HG02623 (cell line): ENCODE data around the gene FAM9A.
"Not testable (repeated sequence)": the region's sequence is repeated elsewhere in the genome, so short reads cannot be mapped to it uniquely, and the experiment has no call there.

Experiments
- ATAC-seq: cut with Tn5 transposase; IDR thresholded peaks from one replicate; pipeline ENCODE4 v1.9.1; 2021; ENCODE audit warnings: moderate library complexity; ENCODE audit not compliant: unreplicated experiment

Gene FAM9A

GRCh38 chrX:8805046-8805445 is 3.9 kb upstream of the FAM9A start:
- ATAC-seq: no peak

GRCh38 chrX:8803326-8803725 is 2.1 kb upstream of the FAM9A start:
- ATAC-seq: no peak

- ATAC-seq: not testable (repeated sequence)
These were observed 832 bp downstream of the FAM9A start for GRCh38 chrX:8800351-8800750.

DNA sequence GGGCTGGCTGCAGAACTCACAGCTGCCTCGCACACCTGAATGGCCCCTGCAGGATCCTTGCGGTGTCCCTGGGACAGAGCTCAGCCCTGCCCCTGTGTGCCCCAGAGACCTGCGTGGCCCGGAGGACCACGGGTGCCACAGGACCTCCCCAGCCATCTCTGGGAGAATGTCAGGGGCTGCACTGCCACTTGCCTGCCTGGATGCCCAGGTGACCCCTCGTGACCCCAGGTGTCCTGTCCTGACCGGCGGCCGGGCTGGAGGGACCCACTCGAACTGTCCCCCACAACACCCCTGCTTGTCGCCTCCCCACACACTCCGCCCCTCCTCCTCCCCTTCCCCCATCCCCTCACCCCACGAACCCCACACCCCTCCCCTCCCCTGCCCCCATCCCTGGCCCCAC is 1.9 kb downstream of the FAM9A start:
- not testable (repeated sequence) for ATAC-seq

DNA sequence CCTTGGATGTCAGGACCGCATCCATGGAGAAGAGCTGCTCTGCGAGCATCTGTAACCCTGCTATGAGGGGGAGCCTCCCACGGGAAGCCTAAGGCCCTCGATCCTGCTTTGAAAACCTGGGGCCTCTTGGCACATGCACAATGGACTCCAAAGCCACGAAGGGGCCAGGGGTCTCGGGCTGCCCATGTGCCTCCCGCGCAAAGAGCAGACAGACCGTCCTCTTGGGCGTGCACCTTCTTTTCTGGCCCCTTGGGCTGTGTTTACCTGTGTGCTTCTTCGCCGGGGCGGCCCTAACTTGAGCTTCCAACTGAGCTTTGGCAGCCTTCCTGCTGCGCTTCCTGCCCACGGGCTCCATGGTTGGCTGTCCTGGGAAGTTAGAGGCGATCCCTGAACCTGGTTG is 2.5 kb downstream of the FAM9A start:
- ATAC-seq: not testable (repeated sequence)

- not testable (repeated sequence) for ATAC-seq
These were observed 14.1 kb downstream of the FAM9A start for GRCh38 chrX:8787119-8787518.

GRCh38 chrX:8784162-8784561 is 17.0 kb downstream of the FAM9A start:
- ATAC-seq: no peak

DNA sequence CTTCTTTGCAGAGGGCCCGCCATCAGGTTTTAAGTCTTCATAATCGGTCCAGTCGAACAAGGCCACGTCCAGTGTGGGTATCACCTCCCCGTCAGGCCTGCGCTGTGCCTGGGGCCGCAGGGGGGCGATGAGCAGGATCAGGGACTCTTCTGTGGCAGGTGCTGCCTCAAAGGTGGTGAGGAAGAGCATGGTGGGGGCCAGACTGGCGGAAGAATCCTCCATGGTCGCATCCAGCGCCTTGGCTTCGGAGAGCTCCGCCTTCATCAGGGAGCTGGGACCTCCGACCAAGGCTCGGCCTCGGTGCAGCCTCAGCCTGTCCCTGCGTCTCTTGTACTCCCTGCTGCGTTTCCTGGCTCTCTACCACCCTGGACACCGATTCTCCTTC is 17.5 kb downstream of the FAM9A start:
- no peak for ATAC-seq

DNA sequence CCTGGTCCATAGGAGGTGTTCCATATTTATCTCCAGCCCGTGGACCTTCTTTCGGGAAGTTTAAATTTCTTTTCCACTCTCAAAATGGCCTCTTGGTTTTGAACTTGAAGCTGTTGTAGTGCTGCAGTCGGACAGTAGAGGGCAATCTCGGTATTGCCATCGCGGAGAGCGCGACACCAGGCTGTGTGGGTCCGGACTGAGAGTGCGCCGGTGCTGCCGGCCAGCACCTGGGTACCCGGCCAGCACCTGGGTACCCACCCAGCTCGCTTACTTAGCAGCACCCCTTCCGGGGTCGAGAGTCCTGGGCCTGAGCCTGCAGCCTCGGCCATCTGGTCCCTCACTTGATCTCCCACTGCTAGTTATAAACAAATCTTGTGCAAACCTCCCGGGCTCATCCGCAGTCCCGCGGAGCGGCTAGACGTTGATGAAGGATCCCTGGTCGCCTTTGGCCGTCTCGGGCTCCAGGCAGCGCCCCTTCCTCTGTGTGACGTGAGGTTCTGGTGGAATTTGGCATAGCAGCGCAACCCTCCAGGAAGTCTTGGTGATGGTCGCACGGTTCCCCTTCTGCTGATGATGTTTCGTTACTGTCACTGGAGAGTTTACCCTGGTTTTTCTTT is 18.0 kb downstream of the FAM9A start:
- no peak for ATAC-seq

DNA sequence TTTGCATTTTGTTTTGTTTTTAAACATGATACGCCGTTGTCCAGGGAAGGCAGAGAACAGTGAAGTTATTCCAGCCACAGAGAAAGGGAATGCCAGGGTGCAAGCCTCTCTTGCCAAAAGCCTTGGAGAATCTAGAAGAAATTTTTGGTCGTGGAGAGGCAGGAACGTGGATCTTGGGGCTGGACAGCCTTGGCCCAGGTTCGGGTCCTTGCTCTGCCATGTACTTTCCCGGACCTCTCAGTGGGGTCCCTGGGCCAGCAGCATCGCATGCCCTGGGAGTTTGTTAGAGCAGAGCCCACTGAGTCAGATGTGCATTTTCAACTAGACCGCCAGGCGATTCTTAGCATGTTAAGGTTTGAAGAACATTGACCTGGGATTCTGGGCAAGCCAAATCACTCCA is 18.6 kb downstream of the FAM9A start:
- no peak for ATAC-seq

DNA sequence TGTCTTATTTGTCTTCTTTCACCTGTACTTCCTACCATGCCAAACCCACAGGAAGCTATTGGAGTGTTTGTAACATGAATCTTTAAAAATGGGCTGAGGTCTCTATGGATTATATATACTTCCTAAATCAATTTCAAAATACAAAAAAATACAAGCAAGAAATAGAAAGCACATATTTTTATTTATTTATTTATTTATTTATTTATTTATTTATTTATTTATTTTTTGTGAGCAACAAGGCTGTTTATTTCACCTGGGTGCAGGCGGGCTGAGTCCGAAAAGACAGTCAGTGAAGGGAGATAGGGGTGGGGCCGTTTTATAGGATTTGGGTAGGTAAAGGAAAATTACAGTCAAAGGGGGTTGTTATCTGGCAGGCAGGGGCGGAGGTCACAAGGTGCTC is 19.3 kb downstream of the FAM9A start:
- ATAC-seq: not testable (repeated sequence)

- ATAC-seq: no peak
These were observed 28.1 kb downstream of the FAM9A start for GRCh38 chrX:8773117-8773516.

DNA sequence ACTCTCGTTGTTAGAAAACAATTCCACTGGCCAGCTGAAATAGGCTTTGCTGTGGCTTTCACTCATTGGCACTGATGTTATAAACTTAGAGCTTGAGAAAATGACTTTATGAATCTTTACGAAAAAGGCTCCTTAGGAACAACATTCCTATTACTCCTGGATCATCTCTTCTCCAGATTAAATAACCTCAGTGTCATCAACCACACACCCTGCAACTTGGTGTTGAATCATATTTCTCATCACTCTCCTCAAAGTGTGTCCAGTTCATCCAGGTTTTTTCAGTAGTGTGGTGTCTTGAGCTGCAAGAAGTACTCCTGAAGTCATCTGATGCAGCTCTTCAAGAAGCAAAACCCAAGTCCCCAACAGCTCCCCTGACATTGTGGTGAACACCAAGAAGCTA is 41.2 kb downstream of the FAM9A start:
- no peak for ATAC-seq

DNA sequence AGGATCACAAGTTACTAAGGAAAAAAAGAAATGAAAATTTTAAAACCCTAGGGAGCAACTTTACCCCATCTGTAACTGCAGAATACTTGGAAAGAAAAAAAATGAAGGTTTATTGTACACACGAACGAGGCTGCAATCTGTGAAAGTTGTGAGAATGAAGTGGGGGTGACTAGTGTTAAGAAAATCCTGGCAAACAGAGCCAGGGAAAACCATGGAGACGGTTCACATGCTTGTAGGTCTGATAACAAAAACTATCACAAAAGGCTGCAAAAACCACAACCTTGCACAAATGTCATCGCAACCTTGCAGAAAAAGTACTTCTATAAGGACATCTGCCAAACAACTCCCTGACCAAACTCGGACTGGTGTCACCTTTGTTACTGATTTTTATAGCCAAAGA is 42.5 kb downstream of the FAM9A start:
- ATAC-seq: not testable (repeated sequence)

DNA sequence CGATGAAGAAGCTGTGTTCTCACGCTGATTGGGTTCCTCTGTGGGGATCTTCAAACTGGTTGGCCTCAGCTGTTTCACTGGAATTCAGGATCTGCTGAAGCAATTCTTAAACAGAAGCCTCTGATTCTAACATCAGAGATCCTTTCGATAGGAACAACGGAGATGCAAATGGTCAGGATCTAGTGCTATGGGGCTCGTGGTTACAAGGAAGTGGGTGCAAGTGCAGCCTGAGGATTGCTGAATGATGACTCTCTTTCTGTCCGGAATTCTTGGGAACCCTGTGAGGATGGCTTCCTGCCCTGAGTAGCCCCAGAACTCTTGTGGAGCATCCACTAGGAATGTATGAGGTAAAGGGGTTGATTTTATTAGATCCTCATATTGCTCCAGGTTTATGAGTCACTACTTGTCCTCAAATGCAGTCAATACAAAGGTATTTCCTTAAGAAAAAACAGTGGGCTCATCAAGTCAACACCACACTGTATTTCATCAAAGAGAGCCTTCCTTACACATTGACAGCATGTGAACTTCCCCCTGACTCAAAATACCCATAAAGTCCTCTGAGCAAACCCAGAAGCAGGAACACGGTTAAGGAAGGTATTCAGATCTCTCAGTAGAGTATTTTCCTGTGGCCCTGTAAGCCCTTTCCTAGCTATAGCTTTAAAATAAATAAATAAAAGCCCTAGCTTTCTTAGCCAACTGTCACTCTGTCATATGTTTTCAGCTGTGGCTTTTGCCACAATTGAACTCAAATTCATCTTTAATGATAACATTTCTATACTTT is 43.4 kb downstream of the FAM9A start:
- not testable (repeated sequence) for ATAC-seq

DNA sequence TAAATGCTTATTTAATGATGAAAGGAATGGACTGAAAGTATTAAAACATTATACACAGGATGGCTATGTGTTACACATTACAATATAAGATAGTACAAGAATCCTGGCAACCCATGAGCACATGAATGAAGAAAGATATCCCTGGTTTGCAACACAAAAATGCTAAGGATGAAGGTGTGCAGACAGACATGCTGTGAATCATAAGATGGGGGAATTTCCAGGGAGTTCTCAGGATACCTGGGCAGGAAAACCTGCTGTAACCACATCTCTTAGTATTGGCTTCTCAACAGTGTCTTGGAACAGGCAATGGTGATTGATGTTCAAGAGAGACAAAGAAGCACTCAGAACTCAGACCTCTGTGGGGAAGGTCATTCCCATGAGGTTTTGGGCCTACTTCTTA is 45.4 kb downstream of the FAM9A start:
- no peak for ATAC-seq

DNA sequence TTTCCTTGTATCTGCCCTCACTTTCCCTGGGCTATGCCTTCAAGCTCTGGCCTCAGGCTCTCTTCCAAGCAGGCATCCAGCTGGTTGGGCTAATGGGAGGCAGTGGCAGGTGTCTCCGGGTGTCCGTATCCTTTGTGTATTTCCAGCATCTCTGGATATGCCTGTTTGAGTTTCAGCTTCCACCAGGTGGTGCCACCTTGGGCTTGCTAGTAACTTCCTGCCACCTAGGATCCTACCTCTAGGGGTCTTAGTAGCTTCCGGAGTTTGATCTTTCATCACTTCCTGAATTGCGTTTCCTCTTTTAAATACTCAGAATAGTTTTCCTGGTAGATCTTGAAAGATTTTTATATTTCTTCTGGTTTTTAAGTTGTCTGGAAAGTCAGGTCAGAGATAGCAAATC is 46.1 kb downstream of the FAM9A start:
- ATAC-seq: no peak

GRCh38 chrX:8749697-8750096 is 51.5 kb downstream of the FAM9A start:
- no peak for ATAC-seq

DNA sequence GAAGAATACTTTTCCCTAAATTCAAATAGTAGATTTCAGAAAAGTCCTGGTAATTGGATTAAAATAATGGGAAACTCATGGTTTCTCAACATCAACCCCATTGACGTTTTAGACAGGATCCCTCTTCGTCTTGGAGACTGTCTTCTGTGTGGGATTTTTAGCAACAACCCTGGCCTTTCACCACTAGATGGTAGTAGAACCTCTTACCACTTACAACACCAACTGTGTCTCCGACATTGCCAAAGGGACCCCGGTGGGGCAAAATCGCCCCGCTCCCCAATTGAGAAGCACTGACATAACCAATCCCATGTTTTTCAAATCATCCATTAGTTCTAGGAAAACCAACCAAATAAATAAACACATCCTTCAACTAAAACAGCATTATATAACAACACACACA is 52.3 kb downstream of the FAM9A start:
- no peak for ATAC-seq

GRCh38 chrX:8743126-8743732 is 58.0 kb downstream of the FAM9A start:
- ATAC-seq: no peak

DNA sequence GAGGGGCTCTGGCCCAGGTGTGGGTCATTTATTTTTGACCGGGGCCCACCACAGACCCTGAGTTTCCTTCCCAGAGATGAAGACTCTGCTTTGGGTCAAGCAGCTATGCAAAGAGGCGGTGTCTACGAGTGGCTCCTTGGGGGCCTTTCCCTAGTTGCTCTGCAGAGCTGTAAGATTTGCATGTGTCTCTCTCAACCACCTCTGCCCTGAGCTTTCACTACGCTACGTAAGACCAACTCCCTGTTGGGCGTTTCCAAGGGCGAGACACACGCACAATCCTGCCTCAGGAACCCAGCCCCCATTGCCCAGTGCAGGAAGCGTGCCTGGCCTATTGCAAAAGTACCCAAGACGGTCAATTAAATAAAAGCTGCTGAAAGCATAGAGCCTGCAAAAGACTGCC is 59.2 kb downstream of the FAM9A start:
- no peak for ATAC-seq
